Loucy (cell line): ENCODE measurements around the gene PRXL2A.

Experiments used
- EZH2phosphoT487 ChIP-seq: fragments of 200-600 bp; IDR thresholded peaks from 2 replicates; pipeline ENCODE4 v1.6.1; 2018; ENCODE audit warnings: antibody characterized with exemption, mild to moderate bottlenecking, moderate library complexity, borderline replicate concordance
- TF ChIP-seq, protein P1 (sequence below): fragments of 200-600 bp; sonication (generic); conservative IDR thresholded peaks from 2 replicates; pipeline ENCODE4 v1.5.1; 2014; ENCODE audit warnings: mild to moderate bottlenecking, antibody characterized with exemption, low read length

DNA sequence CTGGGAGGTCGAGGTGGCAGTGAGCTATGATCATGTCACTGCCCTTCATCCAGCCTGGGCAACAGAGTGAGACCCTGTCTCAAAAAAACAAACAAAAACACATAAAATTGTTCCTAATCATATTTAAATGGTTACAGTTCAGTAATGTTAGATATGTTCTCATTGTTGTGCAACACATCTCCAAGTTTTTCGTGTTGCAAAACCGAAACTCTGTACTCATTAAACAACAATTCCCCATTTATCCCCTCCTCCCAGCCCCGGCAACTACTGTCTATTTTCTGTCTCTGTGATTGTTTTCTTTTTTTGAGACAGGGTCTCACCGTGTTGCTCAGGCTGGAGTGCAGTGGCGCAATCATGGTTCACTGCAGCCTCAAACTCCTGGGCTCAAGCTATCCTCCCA, 16.1 kb upstream of the PRXL2A start:
- TF ChIP-seq, protein P1, sequence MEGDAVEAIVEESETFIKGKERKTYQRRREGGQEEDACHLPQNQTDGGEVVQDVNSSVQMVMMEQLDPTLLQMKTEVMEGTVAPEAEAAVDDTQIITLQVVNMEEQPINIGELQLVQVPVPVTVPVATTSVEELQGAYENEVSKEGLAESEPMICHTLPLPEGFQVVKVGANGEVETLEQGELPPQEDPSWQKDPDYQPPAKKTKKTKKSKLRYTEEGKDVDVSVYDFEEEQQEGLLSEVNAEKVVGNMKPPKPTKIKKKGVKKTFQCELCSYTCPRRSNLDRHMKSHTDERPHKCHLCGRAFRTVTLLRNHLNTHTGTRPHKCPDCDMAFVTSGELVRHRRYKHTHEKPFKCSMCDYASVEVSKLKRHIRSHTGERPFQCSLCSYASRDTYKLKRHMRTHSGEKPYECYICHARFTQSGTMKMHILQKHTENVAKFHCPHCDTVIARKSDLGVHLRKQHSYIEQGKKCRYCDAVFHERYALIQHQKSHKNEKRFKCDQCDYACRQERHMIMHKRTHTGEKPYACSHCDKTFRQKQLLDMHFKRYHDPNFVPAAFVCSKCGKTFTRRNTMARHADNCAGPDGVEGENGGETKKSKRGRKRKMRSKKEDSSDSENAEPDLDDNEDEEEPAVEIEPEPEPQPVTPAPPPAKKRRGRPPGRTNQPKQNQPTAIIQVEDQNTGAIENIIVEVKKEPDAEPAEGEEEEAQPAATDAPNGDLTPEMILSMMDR: no peak
- no peak for TF ChIP-seq EZH2phosphoT487
